Measurements from ENCODE around the gene HDAC9.

Gene HDAC9

GRCh38 chr7:18913106-18913505 is 417.6 kb downstream of the HDAC9 start:
- no peak overlapping the region for H3K4me3 ChIP-seq (ENCODE audit: low read depth in 1 of 2, low read length in 2 of 2)
- no peaks in the 10 kb centered on the region for H3K4me1 ChIP-seq (ENCODE audit: insufficient read depth, low read length)
- H3K4me2 ChIP-seq (ENCODE audit: insufficient read depth, low read length) = no peak overlapping the region
- H3K27me3 ChIP-seq (ENCODE audit: insufficient read depth, low read length, poor library complexity) = no peaks in the 10 kb centered on the region
- no peak overlapping the region for H3K27ac ChIP-seq (ENCODE audit: low read length)
- no peak overlapping the region for H2AFZ ChIP-seq (ENCODE audit: low read depth, low read length)
- H3K9ac ChIP-seq (ENCODE audit: low read depth, low read length) = no peak overlapping the region
- no peaks in the 10 kb centered on the region for H3K9me3 ChIP-seq (ENCODE audit: insufficient read depth, low read length, severe bottlenecking)
- no peak for ATAC-seq (ENCODE audit: insufficient read depth, low read depth)
- no peaks in the 10 kb centered on the region for H4K20me1 ChIP-seq (ENCODE audit: insufficient read depth, low read length)
- no peaks in the 10 kb centered on the region for H3K79me2 ChIP-seq (ENCODE audit: insufficient read depth, low read length)
- H3K36me3 ChIP-seq (ENCODE audit: insufficient read depth, low read length) = no peaks in the 10 kb centered on the region
- no peak for DNase-seq
- TF ChIP-seq EZH2 (IDR thresholded peaks at IDR 0.05; ENCODE audit: borderline replicate concordance, low read depth, low read length, severe bottlenecking) (no peak), CTCF (IDR thresholded peaks at IDR 0.05; ENCODE audit: borderline replicate concordance, extremely low read depth, low read length, poor library complexity, severe bottlenecking) (no peak)

- H3K27ac ChIP-seq (ENCODE audit: low read length) = no peak overlapping the region
- H2AFZ ChIP-seq (ENCODE audit: low read depth, low read length) = no peak overlapping the region
- no peak overlapping the region for H3K4me2 ChIP-seq (ENCODE audit: insufficient read depth, low read length)
- H3K9ac ChIP-seq (ENCODE audit: low read depth, low read length) = no peak overlapping the region
- no peaks in the 10 kb centered on the region for H3K36me3 ChIP-seq (ENCODE audit: insufficient read depth, low read length)
- H3K79me2 ChIP-seq (ENCODE audit: insufficient read depth, low read length) = no peaks in the 10 kb centered on the region
- no peaks in the 10 kb centered on the region for H3K27me3 ChIP-seq (ENCODE audit: insufficient read depth, low read length, poor library complexity)
- H4K20me1 ChIP-seq (ENCODE audit: insufficient read depth, low read length) = no peaks in the 10 kb centered on the region
- ATAC-seq (ENCODE audit: insufficient read depth, low read depth) (no peak), DNase-seq (no peak)
- TF ChIP-seq CTCF (IDR thresholded peaks at IDR 0.05; ENCODE audit: borderline replicate concordance, extremely low read depth, low read length, poor library complexity, severe bottlenecking) (no peak), EZH2 (IDR thresholded peaks at IDR 0.05; ENCODE audit: borderline replicate concordance, low read depth, low read length, severe bottlenecking) (no peak)
- no peak overlapping the region for H3K4me3 ChIP-seq (ENCODE audit: low read depth in 1 of 2, low read length in 2 of 2)
- H3K4me1 ChIP-seq (ENCODE audit: insufficient read depth, low read length) = no peaks in the 10 kb centered on the region
- no peaks in the 10 kb centered on the region for H3K9me3 ChIP-seq (ENCODE audit: insufficient read depth, low read length, severe bottlenecking)
These were observed 421.3 kb downstream of the HDAC9 start for GRCh38 chr7:18916826-18917225.

- Histone ChIP-seq H4K20me1 (ENCODE audit: insufficient read depth, low read length) (no peaks in the 10 kb centered on the region), H3K9me3 (ENCODE audit: insufficient read depth, low read length, severe bottlenecking) (no peaks in the 10 kb centered on the region), H3K27ac (ENCODE audit: low read length) (no peak overlapping the region), H3K4me1 (ENCODE audit: insufficient read depth, low read length) (no peaks in the 10 kb centered on the region), H3K4me2 (ENCODE audit: insufficient read depth, low read length) (no peak overlapping the region), H3K27me3 (ENCODE audit: insufficient read depth, low read length, poor library complexity) (no peaks in the 10 kb centered on the region), H3K4me3 (ENCODE audit: low read depth in 1 of 2, low read length in 2 of 2) (no peak overlapping the region), H3K79me2 (ENCODE audit: insufficient read depth, low read length) (no peaks in the 10 kb centered on the region), H3K9ac (ENCODE audit: low read depth, low read length) (no peak overlapping the region), H2AFZ (ENCODE audit: low read depth, low read length) (no peak overlapping the region), H3K36me3 (ENCODE audit: insufficient read depth, low read length) (no peaks in the 10 kb centered on the region)
- TF ChIP-seq CTCF (IDR thresholded peaks at IDR 0.05; ENCODE audit: borderline replicate concordance, extremely low read depth, low read length, poor library complexity, severe bottlenecking) = no peak
- TF ChIP-seq EZH2 (IDR thresholded peaks at IDR 0.05; ENCODE audit: borderline replicate concordance, low read depth, low read length, severe bottlenecking) = no peak
- no peak for ATAC-seq (ENCODE audit: insufficient read depth, low read depth)
- DNase-seq = no peak
These were observed 431.6 kb downstream of the HDAC9 start for GRCh38 chr7:18927134-18927533.

GRCh38 chr7:18936265-18936664 is 440.7 kb downstream of the HDAC9 start:
- Histone ChIP-seq H4K20me1 (ENCODE audit: insufficient read depth, low read length) (no peaks in the 10 kb centered on the region), H2AFZ (ENCODE audit: low read depth, low read length) (no peak overlapping the region), H3K36me3 (ENCODE audit: insufficient read depth, low read length) (no peaks in the 10 kb centered on the region), H3K27ac (ENCODE audit: low read length) (no peak overlapping the region), H3K9me3 (ENCODE audit: insufficient read depth, low read length, severe bottlenecking) (no peaks in the 10 kb centered on the region), H3K27me3 (ENCODE audit: insufficient read depth, low read length, poor library complexity) (no peaks in the 10 kb centered on the region), H3K4me2 (ENCODE audit: insufficient read depth, low read length) (no peak overlapping the region), H3K4me3 (ENCODE audit: low read depth in 1 of 2, low read length in 2 of 2) (no peak overlapping the region), H3K79me2 (ENCODE audit: insufficient read depth, low read length) (no peaks in the 10 kb centered on the region), H3K9ac (ENCODE audit: low read depth, low read length) (no peak overlapping the region), H3K4me1 (ENCODE audit: insufficient read depth, low read length) (no peaks in the 10 kb centered on the region)
- DNase-seq (no peak), ATAC-seq (ENCODE audit: insufficient read depth, low read depth) (no peak)
- no peak for TF ChIP-seq CTCF (IDR thresholded peaks at IDR 0.05; ENCODE audit: borderline replicate concordance, extremely low read depth, low read length, poor library complexity, severe bottlenecking)
- TF ChIP-seq EZH2 (IDR thresholded peaks at IDR 0.05; ENCODE audit: borderline replicate concordance, low read depth, low read length, severe bottlenecking) = no peak

Data from DND-41 (cell line).